ENCODE results near the gene HTD2. TPM values are rescaled to one million over a fixed set of nuclear protein-coding genes. Genes with fewer than 3 reads are reported as not detected.

The HTD2 gene
- total and polyA plus RNA-seq, 9 of the 15 experiments (the other 6 are each of a cell fraction or from before 2014, with no cell fraction given), result 1.8 to 22.8 (median 9.6) TPM

DNA sequence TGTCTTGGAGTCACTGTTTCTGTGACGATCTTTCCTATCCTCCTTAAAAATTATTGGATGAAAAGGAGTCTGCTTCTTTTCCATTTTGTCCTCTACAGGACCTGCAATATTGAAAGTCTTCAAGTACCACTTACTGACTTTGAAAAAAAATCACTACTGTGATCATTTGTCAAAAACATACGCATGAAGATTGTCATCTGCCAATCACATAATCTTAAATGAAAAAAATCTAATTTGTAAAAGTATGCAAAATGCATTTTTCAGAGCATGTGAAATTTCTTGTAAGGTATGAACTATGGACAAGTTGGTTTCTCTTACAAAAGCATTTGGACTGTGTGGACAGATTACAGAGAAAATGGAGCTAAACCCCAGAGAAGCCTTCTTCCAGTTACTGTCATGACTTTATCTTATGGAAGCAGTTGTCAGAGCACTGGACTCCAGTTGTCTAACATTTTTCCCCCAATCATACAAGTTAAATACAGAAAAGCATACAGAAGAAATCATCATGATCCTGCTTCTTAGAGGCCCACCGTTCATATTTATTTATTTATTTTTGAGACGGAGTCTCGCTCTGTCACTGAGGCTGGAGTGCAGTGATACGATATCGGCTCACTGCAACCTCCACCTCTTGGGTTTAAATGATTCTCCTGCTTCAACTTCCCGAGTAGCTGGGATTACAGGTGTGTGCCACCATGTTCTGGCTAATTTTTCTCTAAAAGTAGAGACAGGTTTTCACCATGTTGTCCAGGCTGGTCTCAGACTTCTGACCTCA, 23.0 kb downstream of the HTD2 start (continued):
- no peak for TF ChIP-seq ZNF318 (IDR thresholded peaks at IDR 0.05; ENCODE audit: borderline replicate concordance in 1 of 2, low read depth in 1 of 2)
- TF ChIP-seq COPS2 (conservative IDR thresholded peaks at IDR 0.05), result no peak
- TF ChIP-seq TAF7 (tag; IDR thresholded peaks at IDR 0.05), result no peak
- TF ChIP-seq SP2 (IDR thresholded peaks at IDR 0.05; ENCODE audit: extremely low read depth, low read depth, low read length, poor library complexity, severe bottlenecking), result no peak
- no peak for TF ChIP-seq ZKSCAN1 (IDR thresholded peaks at IDR 0.05; ENCODE audit: low read depth, low read length)
- no peak for TF ChIP-seq EWSR1 (IDR thresholded peaks at IDR 0.05; ENCODE audit: borderline replicate concordance, low read depth, partially characterized antibody)
- no peak for TF ChIP-seq DACH1 (IDR thresholded peaks at IDR 0.05; ENCODE audit: partially characterized antibody)
- TF ChIP-seq PML (IDR thresholded peaks at IDR 0.05; ENCODE audit: low read length), result no peak
- 0 out of 2 replicates have a peak, but pooled peaks have one; percentile 36 for TF ChIP-seq LEF1 (IDR thresholded peaks at IDR 0.05)
- no peak for TF ChIP-seq TSC22D4 (tag; IDR thresholded peaks at IDR 0.05)
- TF ChIP-seq, protein P1, sequence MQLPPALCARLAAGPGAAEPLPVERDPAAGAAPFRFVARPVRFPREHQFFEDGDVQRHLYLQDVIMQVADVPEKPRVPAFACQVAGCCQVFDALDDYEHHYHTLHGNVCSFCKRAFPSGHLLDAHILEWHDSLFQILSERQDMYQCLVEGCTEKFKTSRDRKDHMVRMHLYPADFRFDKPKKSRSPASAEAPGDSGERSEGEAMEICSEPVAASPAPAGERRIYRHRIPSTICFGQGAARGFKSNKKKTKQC (CRISPR knock-in tag; IDR thresholded peaks at IDR 0.05), result no peak
- no peak for TF ChIP-seq ZBTB17 (CRISPR knock-in tag; IDR thresholded peaks at IDR 0.05)
- no peak for TF ChIP-seq ILF3 (IDR thresholded peaks at IDR 0.05; ENCODE audit: borderline replicate concordance)
- TF ChIP-seq, protein P2, sequence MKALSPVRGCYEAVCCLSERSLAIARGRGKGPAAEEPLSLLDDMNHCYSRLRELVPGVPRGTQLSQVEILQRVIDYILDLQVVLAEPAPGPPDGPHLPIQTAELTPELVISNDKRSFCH (CRISPR knock-in tag; IDR thresholded peaks at IDR 0.05), result no peak
- TF ChIP-seq, protein P2 (tag; IDR thresholded peaks at IDR 0.05), result no peak

Measured in K562 (cell line).